ENCODE results near the gene PPP1R3F.
"Not testable (repeated sequence)": the region's sequence is repeated elsewhere in the genome, so short reads cannot be mapped to it uniquely, and the experiment has no call there.

The PPP1R3F gene

GRCh38 chrX:49322266-49322665, 52.7 kb downstream of the PPP1R3F start:
- not testable (repeated sequence) for DNase-seq

GRCh38 chrX:49323735-49324134, 54.1 kb downstream of the PPP1R3F start:
- DNase-seq = not testable (repeated sequence)

- DNase-seq = not testable (repeated sequence)
These were observed 60.8 kb downstream of the PPP1R3F start for GRCh38 chrX:49330421-49330820.

- DNase-seq = not testable (repeated sequence)
These were observed 61.7 kb downstream of the PPP1R3F start, which contains the start of gene GAGE13 for GRCh38 chrX:49331282-49331681. Gene GAGE13, plus strand, starts transcription at chrX:49331582. Its CDS starts 1,156 bp downstream, at chrX:49332738.

GRCh38 chrX:49331841-49332240, 62.2 kb downstream of the PPP1R3F start:
- DNase-seq = not testable (repeated sequence)

Measured in NCI-H1417 (cell line).